Fibroblast of villous mesenchyme (primary cell): Measurements from ENCODE around the gene SEC16B. TPM values are rescaled to one million over a fixed set of nuclear protein-coding genes. Genes with fewer than 3 reads are reported as not detected.

ENCODE experiments used
- DNase-seq: peaks from one replicate; pipeline ENCODE4 v3.0.0-alpha.2; 2010; ENCODE audit warnings: low read depth
- H3K4me3 ChIP-seq: 2 replicates; pipeline ENCODE4 v1.5.1; 2011; ENCODE audit warnings: low read depth, mild to moderate bottlenecking, low read length
- small RNA-seq: library from RNA; depleted of rRNA; stranded (forward); fragments of <200 nt; gene quantifications from one replicate; pipeline ENCODE3, GENCODE V24; 2012
- total RNA-seq: library from RNA; depleted of rRNA; stranded (reverse); fragments of >200 nt; gene quantifications from 2 replicates; pipeline ENCODE4 v1.2.3, GENCODE V29; 2012
- TF ChIP-seq, protein P1 (sequence below): IDR thresholded peaks from 2 replicates; pipeline ENCODE4 v1.5.1; 2012; ENCODE audit warnings: low read depth, mild to moderate bottlenecking, low read length; ENCODE audit not compliant: insufficient read depth

SEC16B gene
- total RNA-seq, 1 donor: 1.3 TPM

DNA sequence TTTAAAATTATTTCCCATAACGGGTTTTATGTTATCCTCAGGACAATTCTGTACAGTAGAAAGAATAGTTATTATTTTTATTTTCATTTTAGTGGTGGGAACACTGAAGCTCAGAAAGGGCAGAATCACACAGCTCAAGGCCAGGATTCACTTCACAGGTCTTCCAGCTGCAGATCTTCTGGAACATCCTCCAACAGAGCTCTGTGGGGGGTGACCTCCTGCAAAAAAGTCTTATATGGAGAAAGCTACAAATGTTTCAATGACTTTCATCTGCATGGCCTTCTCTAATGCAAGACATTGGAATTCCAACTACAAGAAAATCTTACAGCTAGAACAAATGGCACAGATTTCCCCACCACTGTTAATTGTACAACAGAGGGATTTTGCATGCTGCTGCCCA, 64.2 kb downstream of the SEC16B start:
- TF ChIP-seq, protein P1, sequence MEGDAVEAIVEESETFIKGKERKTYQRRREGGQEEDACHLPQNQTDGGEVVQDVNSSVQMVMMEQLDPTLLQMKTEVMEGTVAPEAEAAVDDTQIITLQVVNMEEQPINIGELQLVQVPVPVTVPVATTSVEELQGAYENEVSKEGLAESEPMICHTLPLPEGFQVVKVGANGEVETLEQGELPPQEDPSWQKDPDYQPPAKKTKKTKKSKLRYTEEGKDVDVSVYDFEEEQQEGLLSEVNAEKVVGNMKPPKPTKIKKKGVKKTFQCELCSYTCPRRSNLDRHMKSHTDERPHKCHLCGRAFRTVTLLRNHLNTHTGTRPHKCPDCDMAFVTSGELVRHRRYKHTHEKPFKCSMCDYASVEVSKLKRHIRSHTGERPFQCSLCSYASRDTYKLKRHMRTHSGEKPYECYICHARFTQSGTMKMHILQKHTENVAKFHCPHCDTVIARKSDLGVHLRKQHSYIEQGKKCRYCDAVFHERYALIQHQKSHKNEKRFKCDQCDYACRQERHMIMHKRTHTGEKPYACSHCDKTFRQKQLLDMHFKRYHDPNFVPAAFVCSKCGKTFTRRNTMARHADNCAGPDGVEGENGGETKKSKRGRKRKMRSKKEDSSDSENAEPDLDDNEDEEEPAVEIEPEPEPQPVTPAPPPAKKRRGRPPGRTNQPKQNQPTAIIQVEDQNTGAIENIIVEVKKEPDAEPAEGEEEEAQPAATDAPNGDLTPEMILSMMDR: no peak
- no peak overlapping the region for H3K4me3 ChIP-seq
- DNase-seq: no peak

DNA sequence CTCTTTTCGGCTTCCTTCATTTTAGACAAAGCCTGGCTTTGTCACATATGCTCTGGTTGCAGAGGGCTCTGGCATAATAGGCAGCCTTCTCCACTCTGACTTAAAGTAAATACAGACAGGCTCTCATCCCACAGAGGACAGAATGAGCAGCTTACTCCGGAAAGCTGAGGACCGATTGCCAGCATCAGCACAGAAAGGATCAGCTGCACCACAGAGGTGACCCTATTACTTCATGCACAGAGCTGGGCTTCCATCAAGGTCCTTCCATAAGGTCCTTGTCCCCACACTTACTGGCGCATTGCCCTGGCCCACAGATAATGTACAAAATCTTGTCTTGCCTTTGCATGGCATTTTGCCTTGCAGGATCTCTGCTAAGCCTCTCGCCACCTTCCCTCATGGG, 67.6 kb downstream of the SEC16B start:
- TF ChIP-seq, protein P1: no peak
- no peak overlapping the region for H3K4me3 ChIP-seq
- DNase-seq: no peak

DNA sequence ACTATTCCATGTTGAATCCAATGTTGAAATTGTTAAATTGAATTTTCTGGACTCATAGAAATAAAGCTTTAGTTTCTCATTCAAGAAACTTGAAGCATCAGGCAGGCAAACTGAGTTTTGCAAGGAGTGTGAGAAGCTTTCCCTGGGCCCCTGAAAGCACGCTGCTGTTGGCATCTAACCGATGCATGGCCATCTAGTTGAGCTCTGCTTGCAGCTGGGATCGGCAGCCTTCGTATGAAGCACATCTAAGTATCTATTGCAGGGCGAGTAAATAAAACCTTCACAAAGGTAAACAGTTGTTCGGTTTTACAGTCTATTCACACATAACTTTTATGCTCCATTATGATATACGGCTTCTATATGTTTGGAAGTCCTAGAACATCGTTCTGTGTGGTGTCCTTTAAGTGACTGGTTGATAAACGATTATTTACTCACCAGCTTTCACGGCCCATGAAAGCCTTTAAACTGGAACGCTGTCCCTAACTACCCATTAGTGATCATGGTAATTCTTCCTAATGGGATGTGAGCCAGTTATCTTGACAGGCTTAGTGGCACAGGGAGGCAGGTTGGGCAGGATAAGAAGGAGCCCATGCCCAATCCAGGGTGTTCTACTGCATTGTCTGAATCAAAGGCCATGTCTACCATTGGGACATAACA, 71.7 kb downstream of the SEC16B start:
- H3K4me3 ChIP-seq: no peak overlapping the region
- TF ChIP-seq, protein P1: no peak
- DNase-seq: no peak

DNA sequence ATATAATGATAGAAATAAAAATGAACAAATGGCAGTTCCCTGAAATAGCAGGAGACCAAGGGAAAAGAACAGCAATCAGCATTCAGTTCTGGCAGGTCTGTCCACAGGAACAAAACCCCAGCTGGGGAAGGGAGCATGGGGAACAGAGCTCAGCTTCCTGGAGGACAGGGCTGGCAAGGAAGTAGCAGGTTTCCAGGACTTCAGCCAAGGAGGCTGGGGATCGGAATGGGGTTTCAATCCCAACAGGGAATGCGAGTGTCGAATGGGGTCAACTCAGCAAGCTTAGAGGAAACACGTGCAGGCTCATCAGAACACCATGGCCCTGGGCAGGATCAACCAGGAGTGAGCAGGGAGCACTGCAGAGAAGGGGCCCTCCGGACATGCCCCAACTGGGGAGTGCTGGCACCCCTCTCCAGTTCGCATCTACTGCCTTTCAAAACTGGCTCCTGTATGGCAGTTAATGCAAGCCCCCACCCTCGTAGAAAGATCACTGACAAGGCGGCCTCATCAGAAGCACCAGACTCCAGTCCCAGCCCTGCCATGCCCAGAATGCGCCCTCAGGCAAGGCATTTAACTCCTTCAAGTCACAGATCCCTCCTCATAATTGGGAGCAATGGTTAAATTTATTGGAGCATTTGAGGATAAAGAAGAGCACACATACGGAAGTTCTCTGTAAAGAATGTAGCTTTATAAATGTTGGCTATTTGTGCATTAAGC, 72.4 kb downstream of the SEC16B start:
- TF ChIP-seq, protein P1: no peak
- DNase-seq: no peak
- H3K4me3 ChIP-seq: no peak overlapping the region

Small RNA genes lying within 50 kb of the gene (small RNA-seq; reads per million reads assigned to genes)
- not detected for gene AL359075.1

Other genes starting within 250 kb of the SEC16B start
- 30.9 and 40.6 TPM in 2 replicates for gene RASAL2, start 124.0 kb upstream of the SEC16B start, total RNA-seq